ENCODE results near the gene ZC3H6.
A peak's percentile ranks its signal among the peaks of the same experiment; 100 is the strongest.
"Not testable (repeated sequence)": the region's sequence is repeated elsewhere in the genome, so short reads cannot be mapped to it uniquely, and the experiment has no call there.

Gene ZC3H6

GRCh38 chr2:112276954-112277353, 1.6 kb downstream of the ZC3H6 start:
- DNase-seq = no peak

DNA sequence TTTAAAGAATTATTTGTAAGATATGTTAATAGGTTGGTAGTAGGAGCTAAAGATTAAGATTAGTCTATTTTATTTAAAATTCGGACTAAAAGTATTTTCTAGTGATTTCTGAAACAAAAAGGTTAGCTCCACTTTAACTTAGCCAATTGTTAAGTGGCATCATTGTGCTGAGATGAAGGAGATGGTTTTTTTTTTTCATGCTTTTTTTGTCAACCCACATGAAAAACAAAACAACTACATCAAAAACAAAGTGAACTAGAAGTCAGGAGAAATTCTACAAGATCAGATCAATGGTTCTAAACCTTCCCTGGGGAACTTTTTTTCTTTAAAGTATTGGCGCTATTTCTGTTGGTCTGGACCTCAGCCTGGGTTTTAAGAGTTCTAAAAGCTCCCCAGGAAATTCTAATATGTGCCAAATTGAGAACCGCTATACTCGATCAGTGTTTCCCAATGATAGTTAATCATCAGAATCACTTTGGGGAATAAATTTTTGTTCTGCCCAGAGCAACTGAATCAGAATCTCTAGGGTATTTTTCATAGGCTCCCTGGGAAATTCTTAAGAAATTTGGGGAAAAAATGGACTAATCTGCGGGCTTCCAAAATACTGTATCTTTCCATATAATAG, 2.3 kb downstream of the ZC3H6 start:
- peak; percentile 20 for DNase-seq

GRCh38 chr2:112282066-112282465, 6.7 kb downstream of the ZC3H6 start:
- DNase-seq = not testable (repeated sequence)

DNA sequence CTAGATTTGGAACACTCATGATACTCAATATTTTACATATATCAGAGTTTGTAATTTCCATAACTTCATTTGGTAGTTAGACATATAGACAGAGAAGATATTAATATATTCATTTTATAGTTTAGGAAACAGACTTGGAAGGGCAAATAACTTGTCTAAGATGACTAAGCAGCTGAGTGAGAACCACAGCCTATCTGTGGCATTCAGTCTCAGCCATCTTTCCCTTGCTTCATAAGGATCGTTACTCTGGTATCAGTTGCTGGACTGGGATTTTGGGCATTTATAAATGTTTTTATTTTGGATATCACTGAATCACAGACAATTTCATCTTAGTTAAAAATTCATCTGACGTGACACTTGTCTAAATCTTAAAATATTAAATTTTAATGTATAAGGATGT, 8.1 kb downstream of the ZC3H6 start:
- not testable (repeated sequence) for DNase-seq

DNA sequence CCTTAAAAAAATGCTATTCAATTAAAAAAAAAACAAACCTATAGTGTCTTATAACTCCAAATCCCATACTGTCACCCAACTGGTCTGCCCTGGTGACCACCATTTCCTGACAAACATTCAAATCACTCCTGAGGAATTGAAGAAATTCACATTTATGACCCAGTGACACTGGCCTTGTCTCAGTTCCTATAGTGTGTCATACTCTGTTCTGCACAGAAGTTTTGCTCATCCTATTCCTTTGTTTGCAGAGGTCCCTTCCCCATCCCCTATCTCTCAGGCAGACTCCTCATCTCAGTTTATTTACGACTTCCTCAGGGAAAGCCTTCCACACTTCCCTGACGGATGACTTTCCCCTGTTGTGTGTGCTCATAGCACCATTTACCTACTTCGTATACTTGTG, 14.7 kb downstream of the ZC3H6 start:
- no peak for DNase-seq

DNA sequence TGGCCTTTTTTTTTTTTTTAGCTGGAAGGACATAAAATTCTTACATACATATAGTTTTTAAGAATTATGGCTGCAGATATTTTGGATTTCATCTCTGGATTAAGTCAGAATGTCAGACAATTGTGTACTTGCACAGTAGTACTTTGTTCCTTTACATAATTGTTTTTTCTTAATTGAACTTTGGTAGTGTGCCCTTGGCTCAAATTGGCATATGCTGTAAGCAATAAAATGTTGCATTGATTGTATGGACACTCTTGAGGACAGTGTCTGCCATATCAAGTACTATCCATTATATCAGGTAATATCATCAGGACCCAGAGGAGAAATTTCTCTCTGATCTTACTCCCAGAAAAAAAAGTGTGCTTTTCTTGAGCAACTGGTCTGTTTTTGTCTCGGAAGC, 15.3 kb downstream of the ZC3H6 start:
- no peak for DNase-seq

GRCh38 chr2:112293636-112294401, 18.4 kb downstream of the ZC3H6 start:
- no peak for DNase-seq

- no peak for DNase-seq
Measured at GRCh38 chr2:112295407-112296078, 20.1 kb downstream of the ZC3H6 start.

DNA sequence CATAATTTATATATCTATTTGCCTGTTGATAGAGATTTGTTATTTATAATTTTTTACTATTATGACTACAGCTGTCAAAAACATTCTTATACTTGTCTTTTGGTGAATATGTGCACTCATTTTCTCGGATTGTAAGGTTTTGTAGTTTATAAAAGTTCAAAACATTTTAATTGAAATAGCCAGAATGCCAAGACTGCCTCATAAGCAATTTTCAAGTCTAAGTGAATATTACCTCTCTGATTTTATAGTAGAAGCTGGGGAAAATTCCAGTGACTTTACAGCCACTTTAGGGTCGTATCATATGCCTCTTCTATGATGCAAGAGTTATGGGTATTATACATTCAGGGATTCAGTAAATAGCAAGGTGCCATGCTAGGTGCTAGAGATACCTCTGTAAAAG, 21.0 kb downstream of the ZC3H6 start:
- no peak for DNase-seq

DNA sequence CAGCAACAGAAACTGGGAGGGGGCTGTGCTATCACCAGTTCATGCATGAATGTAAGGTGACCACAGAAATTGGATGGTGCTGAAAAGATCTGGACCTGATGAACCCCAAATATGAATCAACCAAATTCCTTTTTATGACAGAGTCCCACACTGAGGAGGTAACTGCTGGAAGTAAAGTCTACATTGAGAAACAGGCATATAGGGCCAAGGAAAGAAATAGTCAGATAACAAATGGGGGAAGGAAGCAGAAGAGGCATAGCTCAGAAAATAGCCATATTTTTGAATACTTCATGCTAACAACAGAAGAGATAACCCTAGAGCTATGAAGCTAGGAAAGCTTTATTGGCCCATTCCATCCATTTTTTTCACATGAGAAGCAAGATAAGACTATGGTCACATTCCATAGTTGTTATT, 25.8 kb downstream of the ZC3H6 start:
- no peak for DNase-seq

DNA sequence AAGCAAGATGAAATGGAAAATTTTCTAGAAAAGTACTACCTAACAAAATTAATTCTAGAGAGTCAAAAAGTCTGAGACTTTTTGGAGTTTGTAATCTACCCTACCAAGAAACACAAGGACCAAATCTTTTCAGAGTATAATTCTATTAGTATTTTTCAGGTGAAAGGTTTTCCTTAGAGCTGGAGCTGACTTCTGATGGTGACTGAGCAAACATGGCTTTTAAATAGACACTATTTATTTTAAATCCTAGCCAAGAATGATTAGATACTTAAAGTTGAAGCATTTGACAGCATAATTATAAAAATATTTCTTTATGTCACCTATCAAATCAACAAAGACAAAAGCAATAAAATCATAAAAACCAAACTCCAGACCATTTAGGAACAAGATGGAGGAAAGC, 26.6 kb downstream of the ZC3H6 start:
- no peak for DNase-seq

DNA sequence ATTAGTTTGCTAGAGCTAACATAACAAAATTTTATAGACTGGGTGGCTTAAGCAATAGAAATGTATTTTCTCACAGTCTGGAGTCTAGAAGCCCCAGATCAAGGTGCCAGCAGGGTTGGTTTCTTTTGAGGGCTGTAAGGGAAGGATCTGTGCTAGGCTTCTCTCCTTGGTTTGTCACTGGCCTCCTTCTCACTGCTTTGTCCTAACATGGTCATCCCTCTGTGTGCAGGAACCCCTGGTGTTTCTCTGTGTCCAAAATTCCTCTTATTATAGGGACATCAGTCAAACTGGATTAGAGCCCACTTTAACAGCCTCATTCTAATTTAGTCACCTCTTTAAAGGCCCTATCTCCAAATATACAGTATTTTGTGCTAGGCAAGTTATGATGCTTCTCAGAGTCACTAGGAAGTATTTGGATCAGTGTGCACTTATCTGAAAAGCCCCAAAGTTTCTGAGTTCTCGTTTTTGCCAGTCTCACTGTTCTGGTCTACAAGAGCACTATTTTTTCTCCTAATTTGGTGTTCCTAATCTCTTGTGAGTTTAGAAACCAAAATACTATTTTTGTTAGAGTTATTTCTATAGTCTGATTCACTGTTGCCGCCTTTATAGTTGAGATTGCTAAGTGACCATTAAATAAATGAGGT, 29.0 kb downstream of the ZC3H6 start:
- DNase-seq = no peak

DNA sequence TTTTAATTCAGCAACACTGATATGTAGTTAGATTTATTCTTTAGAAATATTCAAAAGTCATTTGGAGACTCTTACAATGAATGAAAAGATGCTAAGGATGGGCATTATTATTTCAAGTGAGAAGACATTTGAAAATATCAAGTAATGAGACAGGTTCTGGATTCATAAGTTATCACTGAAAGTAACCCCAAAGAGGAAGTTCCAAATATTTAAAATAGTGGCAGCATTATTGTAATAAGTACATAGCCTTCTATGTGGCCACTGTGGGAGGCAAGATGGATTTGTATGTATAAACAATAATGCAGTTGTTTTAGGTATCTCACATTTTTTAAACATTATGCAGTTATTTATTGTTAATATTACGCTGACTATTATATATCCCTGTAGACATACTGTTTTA, 29.7 kb downstream of the ZC3H6 start:
- no peak for DNase-seq

DNA sequence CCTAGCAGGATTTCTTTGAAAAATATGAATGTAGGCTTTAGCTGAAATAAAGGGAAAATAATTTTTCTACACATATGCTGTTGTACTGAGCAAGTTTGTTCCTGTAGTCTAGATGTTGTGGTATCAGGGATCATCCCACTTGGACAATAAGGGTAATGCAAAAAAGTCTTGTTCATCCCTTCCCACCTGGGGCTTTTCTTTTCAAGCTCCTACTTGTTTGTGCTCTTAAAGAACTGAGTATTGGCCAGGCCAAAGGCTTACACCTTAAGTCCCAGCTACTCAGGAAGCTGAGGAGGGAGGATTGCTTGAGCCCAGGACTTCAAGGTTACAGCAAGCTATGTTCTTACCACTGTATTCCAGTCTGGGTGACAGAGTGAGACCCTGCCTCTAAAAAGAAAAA, 35.5 kb downstream of the ZC3H6 start:
- DNase-seq = no peak

DNA sequence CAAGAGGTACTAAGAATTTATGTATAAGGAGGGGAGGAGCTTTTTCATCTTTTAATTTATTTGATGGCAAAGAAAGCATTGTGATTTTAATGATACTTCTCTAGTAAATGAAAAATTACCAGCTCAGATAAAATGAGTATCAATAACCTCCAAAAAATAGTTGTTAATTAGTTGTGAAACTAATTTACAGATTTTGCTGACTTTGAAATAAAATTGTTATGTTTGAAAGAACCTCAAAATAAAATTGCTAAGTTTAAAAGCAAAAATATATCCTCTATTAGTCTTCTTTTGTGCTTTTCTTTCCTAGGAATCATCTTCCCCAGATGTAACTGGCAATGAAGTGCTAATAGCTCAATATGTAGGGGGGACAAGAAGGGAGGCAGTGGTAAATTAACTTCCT, 36.5 kb downstream of the ZC3H6 start:
- DNase-seq = no peak

DNA sequence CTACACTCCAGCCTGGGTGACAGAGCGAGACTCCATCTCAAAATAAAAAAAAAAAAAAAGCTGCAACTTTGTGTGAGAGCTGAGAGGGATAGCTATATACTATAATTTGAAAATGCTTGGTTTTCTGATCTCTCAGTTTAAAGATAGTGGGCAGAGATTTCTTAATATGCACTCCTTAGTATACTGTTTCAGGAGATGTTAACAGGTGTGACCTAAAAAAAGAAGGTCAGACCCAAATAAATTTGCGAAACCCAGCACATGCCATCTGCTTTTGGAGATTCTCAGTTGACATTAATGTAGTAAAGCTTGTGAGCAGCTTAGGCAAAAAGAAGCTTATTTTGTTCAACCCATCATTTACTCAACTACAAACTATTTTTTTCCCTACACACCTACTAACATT, 37.4 kb downstream of the ZC3H6 start:
- no peak for DNase-seq

DNA sequence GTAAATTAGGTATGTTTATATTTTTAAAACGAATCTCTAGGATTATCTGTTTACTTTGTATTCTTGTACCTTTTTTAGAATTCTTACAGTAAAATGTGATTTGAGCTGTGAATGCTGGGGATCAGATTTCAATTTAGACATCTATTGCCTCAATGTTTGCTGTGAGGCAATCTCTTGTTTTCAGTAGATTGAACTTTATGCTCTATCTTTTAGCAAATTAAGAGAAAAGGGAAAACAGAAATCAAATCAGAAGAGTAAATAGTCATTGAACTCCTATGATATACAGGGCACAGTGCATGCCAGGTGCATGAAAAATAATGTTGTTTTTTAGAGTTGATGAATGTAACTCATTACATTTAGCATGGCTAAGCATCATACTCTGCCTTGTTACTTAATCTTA, 39.5 kb downstream of the ZC3H6 start:
- no peak for DNase-seq

DNA sequence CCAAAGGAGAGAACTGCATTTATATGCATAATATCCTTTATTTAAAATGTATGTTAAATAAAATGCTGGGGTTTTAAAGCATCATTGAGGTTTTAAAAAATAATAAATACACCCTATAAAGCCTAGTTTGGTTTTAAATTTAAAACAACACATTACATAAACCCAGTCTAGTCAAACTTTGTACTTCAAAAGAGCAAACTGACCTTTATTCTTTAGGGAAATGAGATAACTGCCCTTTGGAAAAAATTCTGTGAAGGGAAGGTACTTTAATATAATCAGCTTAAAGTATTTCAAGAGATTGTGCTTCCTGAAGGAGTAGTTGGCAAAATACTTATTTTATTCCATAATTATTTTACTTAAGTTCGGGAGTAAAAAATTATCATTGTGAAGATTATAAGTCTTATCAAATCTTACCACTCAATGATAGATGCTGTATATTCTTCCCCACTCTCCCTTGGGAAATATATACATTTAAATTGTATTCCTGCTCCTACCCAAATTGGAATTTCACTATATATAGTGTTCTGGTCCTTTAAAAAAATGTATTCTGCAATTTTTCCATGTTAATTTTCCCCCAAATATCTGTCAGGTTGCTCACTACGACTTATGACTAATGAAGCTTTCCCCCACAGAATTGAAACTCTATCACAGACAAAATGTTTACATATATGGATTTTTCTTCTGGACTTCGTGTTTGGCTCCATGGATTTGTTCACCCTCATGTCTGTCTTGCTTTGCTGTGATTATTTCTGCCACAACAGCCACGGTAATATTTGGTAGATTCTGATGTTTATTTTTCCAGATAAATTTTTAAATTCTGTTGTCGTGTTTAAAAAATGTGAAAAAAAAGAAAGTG, 42.1 kb downstream of the ZC3H6 start:
- no peak for DNase-seq

DNA sequence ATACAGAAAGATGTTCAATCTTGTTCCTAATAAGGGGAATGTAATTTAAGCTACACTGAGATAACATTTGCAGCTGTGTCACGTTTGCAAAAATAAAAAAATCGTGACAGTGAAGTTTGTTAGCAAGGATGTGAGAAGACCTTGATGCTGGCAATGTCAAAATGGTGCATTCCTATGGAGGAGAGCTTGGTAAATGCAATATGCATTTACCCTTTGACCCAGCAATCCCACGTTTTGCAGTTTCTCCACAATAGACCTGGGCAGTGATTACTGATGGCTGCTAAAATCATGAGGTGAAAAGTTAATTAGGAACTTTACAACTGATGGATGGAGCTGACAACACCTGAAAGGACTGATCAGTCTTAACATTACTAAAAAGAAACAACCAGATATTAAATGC, 43.1 kb downstream of the ZC3H6 start:
- DNase-seq = no peak

GRCh38 chr2:112321375-112322320, 46.3 kb downstream of the ZC3H6 start:
- DNase-seq = no peak

GRCh38 chr2:112322919-112323318, 47.5 kb downstream of the ZC3H6 start:
- DNase-seq = no peak

All from CD4-positive, alpha-beta T cell treated with Interleukin-21 for 1 hour (primary cell).